Transverse colon (tissue), 4 donors: ENCODE data around the gene NRARP.

ENCODE experiments used
- CTCF ChIP-seq, 5 experiments: fragments of 200-600 bp in 3 of 5; fragments of 450-650 bp in 2 of 5; sonication (generic) in 3 of 5; IDR thresholded peaks; 1 replicate in 2 of 5; 2 replicates in 3 of 5; pipeline ENCODE4 v1.5.1; 2016 to 2017; ENCODE audit warnings: antibody characterized with exemption in 5 of 5, inconsistent platforms in 3 of 5, mild to moderate bottlenecking in 2 of 5, moderate library complexity in 1 of 5
- POLR2A ChIP-seq: fragments of 450-650 bp; IDR thresholded peaks from one replicate; pipeline ENCODE4 v1.6.1; 2016; ENCODE audit warnings: antibody characterized with exemption, mild to moderate bottlenecking, moderate library complexity
- POLR2AphosphoS5 ChIP-seq, 3 donors: sonication (generic); formaldehyde crosslinking; IDR thresholded peaks; one replicate each; pipeline ENCODE4 v1.6.1; 2016; ENCODE audit warnings: antibody characterized with exemption in 3 of 3

DNA sequence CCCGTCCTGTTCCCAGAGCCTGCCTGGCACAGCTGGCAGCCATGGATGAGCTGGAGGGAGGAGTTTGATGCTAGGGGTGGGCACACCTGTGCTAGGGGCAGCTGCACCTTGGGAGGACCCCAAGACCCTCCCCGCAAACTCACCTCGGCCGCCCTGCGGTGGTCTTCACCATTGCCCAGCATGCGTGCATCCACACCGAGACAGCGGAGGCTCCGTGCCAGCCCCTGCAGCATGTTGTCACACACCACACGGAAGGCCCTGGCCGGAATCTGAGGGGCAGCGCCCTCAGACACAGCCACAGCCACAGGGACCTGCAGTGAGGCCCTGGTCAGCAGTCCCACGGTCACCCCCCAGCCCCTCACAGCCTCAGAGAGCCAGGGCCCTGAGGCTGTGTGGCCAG lies 45.9 kb upstream of the NRARP start:
- TF ChIP-seq CTCF (IDR thresholded peaks at IDR 0.05) = no peak
- TF ChIP-seq POLR2AphosphoS5 (IDR thresholded peaks at IDR 0.05) = no peak
- TF ChIP-seq POLR2A = no peak
